ENCODE data around the gene SLC26A5.
A peak's percentile ranks its signal among the peaks of the same experiment; 100 is the strongest.

Gene SLC26A5

GRCh38 chr7:103398483-103399127 lies 47.4 kb downstream of the SLC26A5 start:
- no peak for TF ChIP-seq CTCF (conservative IDR thresholded peaks at IDR 0.05; ENCODE audit: low read depth, low read length)
- no peak for DNase-seq (ENCODE audit: low read depth)
- H3K4me3 ChIP-seq (ENCODE audit: low read depth, low read length), result no peak overlapping the region

DNA sequence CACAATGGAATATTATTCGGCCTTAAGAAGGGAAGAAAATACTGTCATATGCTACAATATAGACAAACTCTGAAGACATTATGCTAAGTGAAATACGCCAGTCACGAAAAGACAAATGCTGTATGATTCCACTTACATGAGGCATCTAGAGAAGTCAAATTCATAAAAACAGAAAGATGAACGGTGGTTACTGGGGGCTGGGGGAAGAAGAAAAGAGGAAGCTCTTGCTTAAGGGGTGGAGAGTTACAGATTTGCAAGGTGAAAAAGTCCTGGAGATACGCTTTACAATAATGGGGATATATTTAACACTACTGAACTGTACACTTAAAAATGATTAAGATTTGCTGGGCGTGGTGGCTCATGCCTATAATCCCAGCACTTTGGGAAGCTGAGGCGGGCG lies 49.5 kb downstream of the SLC26A5 start:
- TF ChIP-seq CTCF (conservative IDR thresholded peaks at IDR 0.05; ENCODE audit: low read depth, low read length), result no peak
- DNase-seq (ENCODE audit: low read depth), result no peak

GRCh38 chr7:103395071-103395470 lies 50.9 kb downstream of the SLC26A5 start:
- DNase-seq (ENCODE audit: low read depth), result no peak
- no peak overlapping the region for H3K4me3 ChIP-seq (ENCODE audit: low read depth, low read length)
- no peak for TF ChIP-seq CTCF (conservative IDR thresholded peaks at IDR 0.05; ENCODE audit: low read depth, low read length)

More for the DNA sequence above, 49.5 kb downstream of the SLC26A5 start:
- no peak overlapping the region for H3K4me3 ChIP-seq (ENCODE audit: low read depth, low read length)

DNA sequence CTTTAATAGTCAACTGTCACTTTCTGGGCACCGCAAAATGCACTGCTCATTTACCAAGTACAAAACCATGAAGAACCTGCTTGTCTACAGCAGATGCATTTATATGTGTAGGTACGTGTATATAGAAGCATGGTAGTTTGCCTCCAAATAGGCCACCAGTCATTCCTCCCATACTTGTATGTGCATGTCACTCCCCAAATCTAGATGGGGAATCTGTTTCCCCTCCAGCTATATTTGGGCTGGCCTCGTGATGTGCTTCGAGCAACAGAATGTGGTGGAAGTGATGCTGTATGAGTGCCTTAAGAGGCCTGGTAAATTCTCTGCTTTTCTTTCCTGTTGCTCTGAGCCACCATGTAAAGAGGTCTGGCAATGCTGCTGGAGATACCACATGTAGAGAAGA lies 51.4 kb downstream of the SLC26A5 start:
- H3K4me3 ChIP-seq (ENCODE audit: low read depth, low read length), result no peak overlapping the region
- no peak for TF ChIP-seq CTCF (conservative IDR thresholded peaks at IDR 0.05; ENCODE audit: low read depth, low read length)
- no peak for DNase-seq (ENCODE audit: low read depth)

GRCh38 chr7:103391976-103392375 lies 54.0 kb downstream of the SLC26A5 start:
- DNase-seq (ENCODE audit: low read depth), result peak; percentile 2
- TF ChIP-seq CTCF (conservative IDR thresholded peaks at IDR 0.05; ENCODE audit: low read depth, low read length), result no peak
- no peak overlapping the region for H3K4me3 ChIP-seq (ENCODE audit: low read depth, low read length)

- H3K4me3 ChIP-seq (ENCODE audit: low read depth, low read length), result no peak overlapping the region
- no peak for DNase-seq (ENCODE audit: low read depth)
- TF ChIP-seq CTCF (conservative IDR thresholded peaks at IDR 0.05; ENCODE audit: low read depth, low read length), result no peak
Observed at GRCh38 chr7:103391150-103391549, 54.9 kb downstream of the SLC26A5 start.

DNA sequence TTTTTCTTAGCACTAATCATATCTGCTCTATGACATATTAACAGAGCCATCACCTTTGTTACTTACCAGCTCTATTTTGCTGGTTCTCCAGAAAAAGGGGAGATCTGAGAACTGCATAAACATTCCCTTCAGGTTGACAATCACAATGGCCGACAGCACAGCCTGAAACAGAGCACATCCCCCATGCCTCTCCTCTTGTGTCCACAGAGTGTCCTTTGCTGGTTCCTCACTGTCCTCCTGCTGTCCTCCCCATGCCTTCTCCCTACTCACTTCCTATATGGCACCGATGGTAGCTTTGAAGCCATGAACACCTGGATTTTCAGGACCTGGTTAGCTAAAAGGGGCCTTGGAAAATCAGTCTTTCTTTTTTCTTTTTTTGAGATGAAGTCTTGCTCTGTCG lies 56.7 kb downstream of the SLC26A5 start:
- no peak for TF ChIP-seq CTCF (conservative IDR thresholded peaks at IDR 0.05; ENCODE audit: low read depth, low read length)

More for the DNA sequence above, 56.7 kb downstream of the SLC26A5 start:
- no peak for DNase-seq (ENCODE audit: low read depth)
- no peak overlapping the region for H3K4me3 ChIP-seq (ENCODE audit: low read depth, low read length)
